Activated CD4-positive, alpha-beta T cell treated with anti-CD3 and anti-CD28 coated beads, Interleukin-2, amount 10 ng/mL, durations not matched to agents 24 days and 14 days (primary cell): ENCODE data around the gene PCDHGC5. TPM values are rescaled to one million over a fixed set of nuclear protein-coding genes. Genes with fewer than 3 reads are reported as not detected.

Experiments used
- DNase-seq: peaks from one replicate; pipeline ENCODE4 v3.0.0; 2022
- H3K27ac Mint-ChIP-seq: one replicate; pipeline ENCODE4 v1.8.0; 2022; ENCODE audit warnings: mild to moderate bottlenecking, mixed read lengths
- H3K27me3 Mint-ChIP-seq: one replicate; pipeline ENCODE4 v1.8.0; 2022; ENCODE audit warnings: mixed read lengths
- H3K36me3 Mint-ChIP-seq: one replicate; pipeline ENCODE4 v1.8.0; 2022; ENCODE audit warnings: low read depth, mild to moderate bottlenecking, mixed read lengths
- H3K4me1 Mint-ChIP-seq: one replicate; pipeline ENCODE4 v1.8.0; 2021; ENCODE audit warnings: mixed read lengths
- H3K4me3 Mint-ChIP-seq: one replicate; pipeline ENCODE4 v1.8.0; 2022; ENCODE audit warnings: mild to moderate bottlenecking, moderate library complexity, mixed read lengths
- H3K9me3 Mint-ChIP-seq: one replicate; pipeline ENCODE4 v1.8.0; 2021; ENCODE audit warnings: mixed read lengths
- intact Hi-C: fragments of 100-400 bp; cut with micrococcal nuclease; formaldehyde crosslinking; loops from one replicate; pipeline ENCODE4 v1.15.1; 2023
- total RNA-seq: library from RNA; stranded (reverse); gene quantifications from 2 replicates; pipeline ENCODE4 v1.2.3, GENCODE V29; 2022

PCDHGC5 gene
- not detected in 2 replicates for total RNA-seq

DNA sequence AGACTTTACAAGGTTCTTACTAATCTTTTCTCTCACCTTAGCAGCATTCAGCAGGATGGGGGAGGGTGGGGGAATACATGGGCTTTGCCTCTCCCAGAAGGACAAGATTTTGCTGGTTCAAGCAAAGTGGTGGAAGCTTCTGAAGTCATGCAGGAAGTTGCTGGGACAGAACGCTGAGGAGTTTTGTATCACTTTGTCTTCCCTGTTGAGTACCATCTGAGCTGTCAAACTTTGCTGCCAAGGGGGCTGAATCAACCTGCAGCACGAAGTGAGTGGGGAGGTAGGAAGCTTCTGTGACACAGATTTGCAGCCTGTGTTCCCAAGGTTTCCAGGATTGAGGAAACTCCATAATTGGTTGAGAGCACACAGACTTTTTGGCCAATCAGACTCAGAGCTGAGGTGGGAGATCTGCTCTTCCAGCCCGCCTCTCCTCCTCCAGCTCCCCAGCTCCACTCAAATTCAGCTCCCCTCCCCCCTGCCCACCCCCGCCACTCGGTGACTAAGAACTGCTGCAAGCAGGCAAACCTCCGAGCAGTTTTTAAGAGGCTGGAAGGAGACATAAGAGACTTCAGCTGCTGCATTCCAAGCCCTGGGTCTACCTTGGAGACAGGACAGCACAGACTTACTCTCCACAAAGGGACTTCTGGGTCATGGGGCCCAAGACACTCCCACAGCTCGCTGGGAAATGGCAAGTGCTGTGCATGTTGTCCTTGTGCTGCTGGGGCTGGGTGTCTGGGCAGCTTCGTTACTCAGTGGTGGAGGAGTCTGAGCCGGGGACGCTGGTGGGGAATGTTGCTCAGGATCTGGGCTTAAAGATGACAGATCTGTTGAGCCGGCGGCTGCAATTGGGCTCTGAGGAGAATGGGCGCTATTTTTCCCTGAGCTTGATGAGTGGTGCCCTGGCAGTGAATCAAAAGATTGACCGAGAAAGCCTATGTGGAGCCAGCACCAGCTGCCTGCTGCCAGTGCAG lies at the start of gene PCDHGC5:
TSS of gene PCDHGC5 (plus strand) at position 491 of the 971 bp plus-strand sequence. CDS start at position 651, 160 bp downstream.
- peaks cover 68% of the 10 kb centered on the region for H3K27me3 Mint-ChIP-seq
- no peak within 1 kb of the TSS for H3K4me3 Mint-ChIP-seq
- no peak within 1 kb of the TSS for H3K27ac Mint-ChIP-seq

DNA sequence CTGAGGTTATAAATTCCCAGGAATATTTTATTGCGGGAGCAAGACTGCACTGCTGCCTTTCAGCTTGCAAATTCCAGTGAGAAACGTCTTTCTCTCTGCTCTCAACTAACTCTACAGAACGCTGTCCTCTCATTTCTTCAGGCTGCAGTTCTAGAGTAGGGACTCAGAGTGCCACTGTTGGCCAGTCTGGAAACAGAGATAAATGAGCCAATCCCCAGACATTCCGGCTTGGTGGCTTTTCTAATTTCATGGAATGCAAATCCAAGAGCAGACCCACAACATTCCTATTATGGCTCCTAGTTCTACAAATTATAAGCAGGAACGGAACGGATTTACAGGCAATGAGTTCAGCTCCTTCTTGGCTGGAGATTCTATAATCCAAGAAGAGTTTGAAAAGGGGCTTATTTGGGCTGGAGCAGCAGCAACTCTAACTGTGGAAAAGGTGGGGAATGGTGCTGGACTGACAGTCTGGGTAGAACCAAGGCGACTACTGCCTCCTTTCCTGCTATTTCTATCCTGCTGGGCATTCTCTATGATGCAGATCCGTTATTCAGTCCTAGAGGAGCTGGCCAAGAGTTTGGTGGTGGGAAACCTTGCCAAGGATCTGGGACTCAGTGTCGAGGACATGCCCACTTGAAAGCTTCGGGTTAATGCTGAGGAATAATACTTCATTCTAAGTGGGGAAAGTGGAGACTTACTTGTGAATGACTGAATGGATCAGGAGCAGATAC lies 49.3 kb upstream of the PCDHGC5 start:
- Mint-ChIP-seq H3K4me3 (no peak overlapping the region), H3K9me3 (peaks cover 4% of the 10 kb centered on the region), H3K4me1 (no peaks in the 10 kb centered on the region), H3K36me3 (no peaks in the 10 kb centered on the region), H3K27ac (no peak overlapping the region), H3K27me3 (peaks cover 5% of the 10 kb centered on the region)
- no peak for DNase-seq
- intact Hi-C loops = no loop called here

More for the DNA sequence above, at the start of gene PCDHGC5:
- Mint-ChIP-seq H3K36me3 (no peaks in the 10 kb centered on the region), H3K9me3 (no peaks in the 10 kb centered on the region), H3K4me1 (peaks cover 2% of the 10 kb centered on the region)
- DNase-seq = no peak
- intact Hi-C loops = no loop called here

DNA sequence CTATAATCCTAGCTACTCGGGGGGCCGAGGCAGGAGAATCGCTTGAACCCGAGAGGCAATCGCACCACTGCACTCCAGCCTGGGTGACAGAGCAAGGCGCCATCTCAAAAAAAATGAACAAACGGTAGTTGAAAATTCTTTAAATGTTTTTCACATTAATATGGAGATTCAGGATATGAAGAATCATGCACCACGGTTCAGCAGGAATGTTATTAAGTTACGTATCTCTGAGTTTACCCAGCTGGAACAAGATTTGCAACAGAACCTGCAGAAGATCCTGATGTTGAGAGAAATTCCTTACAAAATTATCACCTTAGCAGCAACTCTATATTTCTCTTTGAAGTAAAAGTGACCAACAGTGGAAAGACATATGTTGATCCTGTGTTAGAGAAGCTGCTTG lies 48.5 kb upstream of the PCDHGC5 start:
- H3K36me3 Mint-ChIP-seq = no peaks in the 10 kb centered on the region
- no peak overlapping the region for H3K27ac Mint-ChIP-seq
- H3K4me3 Mint-ChIP-seq = no peak overlapping the region
- intact Hi-C loops = no loop called here
- no peaks in the 10 kb centered on the region for H3K4me1 Mint-ChIP-seq
- peaks cover 8% of the 10 kb centered on the region for H3K27me3 Mint-ChIP-seq
- no peak for DNase-seq
- H3K9me3 Mint-ChIP-seq = peaks cover 6% of the 10 kb centered on the region

DNA sequence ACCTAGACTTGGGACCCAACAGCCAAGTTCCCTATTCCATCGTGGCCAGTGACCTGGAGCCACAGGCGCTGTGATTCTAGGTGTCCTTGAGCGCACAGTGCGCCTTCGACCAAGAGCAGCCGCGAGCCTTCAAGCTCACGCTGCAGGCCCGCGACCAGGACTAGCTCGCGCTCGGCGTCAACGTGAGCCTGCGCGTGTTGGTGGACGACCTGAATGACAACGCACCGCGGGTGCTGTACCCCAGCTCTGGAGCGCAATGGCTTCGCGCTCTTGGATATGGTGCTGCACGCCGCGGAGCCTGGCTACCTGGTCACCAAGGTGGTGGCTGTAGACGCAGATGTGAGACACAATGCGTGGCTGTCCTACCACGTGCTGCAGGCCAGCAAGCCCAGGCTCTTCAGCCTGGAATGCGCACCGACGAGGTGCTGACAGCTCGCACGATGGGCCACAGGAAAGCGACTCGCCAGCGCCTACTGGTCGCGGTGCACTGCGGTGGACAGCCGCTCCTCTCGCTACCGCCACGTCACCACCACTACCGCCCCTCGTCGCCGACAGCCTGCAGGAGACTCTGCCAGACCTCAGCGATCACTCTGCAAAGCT lies 47.2 kb upstream of the PCDHGC5 start:
- Mint-ChIP-seq H3K9me3 (peaks cover 6% of the 10 kb centered on the region), H3K27me3 (peaks cover 9% of the 10 kb centered on the region), H3K36me3 (no peaks in the 10 kb centered on the region), H3K4me1 (no peaks in the 10 kb centered on the region), H3K27ac (no peak overlapping the region), H3K4me3 (no peak overlapping the region)
- intact Hi-C loops = no loop called here
- no peak for DNase-seq

DNA sequence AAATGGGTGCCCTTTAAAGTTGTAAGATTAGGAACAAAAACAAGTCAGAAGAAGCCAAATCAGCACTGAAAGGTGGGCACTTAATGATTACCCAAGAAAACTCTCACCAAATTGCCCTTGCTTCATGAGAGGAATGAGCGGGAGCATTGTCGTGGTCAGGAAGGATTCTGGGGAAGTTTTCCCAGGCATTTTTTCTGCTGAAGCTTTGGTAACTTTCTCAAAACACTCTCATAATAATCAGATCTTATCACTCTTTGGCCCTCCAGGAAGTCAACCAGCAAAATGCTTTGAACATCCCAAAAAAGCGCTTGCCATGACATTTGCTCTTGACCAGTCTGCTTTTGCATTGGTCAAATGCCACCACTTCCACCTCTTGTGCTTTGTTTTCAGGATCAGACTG lies 23.5 kb upstream of the PCDHGC5 start:
- H3K27ac Mint-ChIP-seq = no peak overlapping the region
- no peaks in the 10 kb centered on the region for H3K4me1 Mint-ChIP-seq
- H3K9me3 Mint-ChIP-seq = peaks cover 4% of the 10 kb centered on the region
- H3K27me3 Mint-ChIP-seq = peaks cover 7% of the 10 kb centered on the region
- no peaks in the 10 kb centered on the region for H3K36me3 Mint-ChIP-seq
- intact Hi-C loops = no loop called here
- DNase-seq = no peak
- H3K4me3 Mint-ChIP-seq = no peak overlapping the region

DNA sequence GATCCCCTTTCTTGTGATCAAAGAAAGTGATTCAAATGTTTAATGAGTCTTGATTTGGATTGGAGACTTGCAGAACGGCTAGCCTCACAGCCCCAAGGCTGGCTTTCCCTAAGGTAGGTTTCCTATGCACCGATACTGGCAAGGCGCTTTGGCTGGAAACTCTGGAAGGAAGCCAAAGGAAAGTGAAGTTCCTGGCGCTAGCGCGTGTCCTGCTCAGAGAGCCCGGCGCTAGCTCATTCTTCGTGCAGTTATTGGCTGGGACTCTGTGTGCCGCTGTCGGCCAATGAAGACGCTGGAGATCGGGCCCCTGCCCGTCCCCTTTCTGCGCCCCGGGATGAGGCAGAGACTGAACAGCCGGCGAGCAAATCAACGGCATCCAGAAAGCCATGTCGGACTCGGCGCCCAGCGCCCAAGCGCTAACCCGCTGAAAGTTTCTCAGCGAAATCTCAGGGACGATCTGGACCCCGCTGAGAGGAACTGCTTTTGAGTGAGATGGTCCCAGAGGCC lies 13.2 kb upstream of the PCDHGC5 start, which contains the start of gene PCDHGC3:
TSS of gene PCDHGC3 (plus strand) at position 342 of the 507 bp plus-strand sequence. CDS start at position 493, 151 bp downstream.
- DNase-seq = peak; percentile 78
- intact Hi-C loops = loop anchor here (2.0 to 5.0 kb wide), 3 partner anchors 37 to 82 kb away; partner anchors contain the start of gene PCDHGA11
- Mint-ChIP-seq H3K36me3 (no peaks in the 10 kb centered on the region), H3K27me3 (peaks cover 60% of the 10 kb centered on the region), H3K4me1 (peaks cover 18% of the 10 kb centered on the region), H3K27ac (no peak within 1 kb of the TSS), H3K9me3 (no peaks in the 10 kb centered on the region), H3K4me3 (peak within 1 kb of the TSS; percentile 91)

DNA sequence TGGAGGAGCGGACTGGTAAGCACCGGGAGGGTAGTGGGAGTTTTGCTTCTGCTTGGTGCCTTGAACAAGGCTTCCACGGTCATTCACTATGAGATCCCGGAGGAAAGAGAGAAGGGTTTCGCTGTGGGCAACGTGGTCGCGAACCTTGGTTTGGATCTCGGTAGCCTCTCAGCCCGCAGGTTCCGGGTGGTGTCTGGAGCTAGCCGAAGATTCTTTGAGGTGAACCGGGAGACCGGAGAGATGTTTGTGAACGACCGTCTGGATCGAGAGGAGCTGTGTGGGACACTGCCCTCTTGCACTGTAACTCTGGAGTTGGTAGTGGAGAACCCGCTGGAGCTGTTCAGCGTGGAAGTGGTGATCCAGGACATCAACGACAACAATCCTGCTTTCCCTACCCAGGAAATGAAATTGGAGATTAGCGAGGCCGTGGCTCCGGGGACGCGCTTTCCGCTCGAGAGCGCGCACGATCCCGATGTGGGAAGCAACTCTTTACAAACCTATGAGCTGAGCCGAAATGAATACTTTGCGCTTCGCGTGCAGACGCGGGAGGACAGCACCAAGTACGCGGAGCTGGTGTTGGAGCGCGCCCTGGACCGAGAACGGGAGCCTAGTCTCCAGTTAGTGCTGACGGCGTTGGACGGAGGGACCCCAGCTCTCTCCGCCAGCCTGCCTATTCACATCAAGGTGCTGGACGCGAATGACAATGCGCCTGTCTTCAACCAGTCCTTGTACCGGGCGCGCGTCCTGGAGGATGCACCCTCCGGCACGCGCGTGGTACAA lies 12.6 kb upstream of the PCDHGC5 start:
- peaks cover 18% of the 10 kb centered on the region for H3K4me1 Mint-ChIP-seq
- intact Hi-C loops = loop anchor here (5.0 kb wide), 2 partner anchors 54 to 81 kb away; partner anchors contain the start of gene PCDHGA11
- DNase-seq = peak; percentile 63

DNA sequence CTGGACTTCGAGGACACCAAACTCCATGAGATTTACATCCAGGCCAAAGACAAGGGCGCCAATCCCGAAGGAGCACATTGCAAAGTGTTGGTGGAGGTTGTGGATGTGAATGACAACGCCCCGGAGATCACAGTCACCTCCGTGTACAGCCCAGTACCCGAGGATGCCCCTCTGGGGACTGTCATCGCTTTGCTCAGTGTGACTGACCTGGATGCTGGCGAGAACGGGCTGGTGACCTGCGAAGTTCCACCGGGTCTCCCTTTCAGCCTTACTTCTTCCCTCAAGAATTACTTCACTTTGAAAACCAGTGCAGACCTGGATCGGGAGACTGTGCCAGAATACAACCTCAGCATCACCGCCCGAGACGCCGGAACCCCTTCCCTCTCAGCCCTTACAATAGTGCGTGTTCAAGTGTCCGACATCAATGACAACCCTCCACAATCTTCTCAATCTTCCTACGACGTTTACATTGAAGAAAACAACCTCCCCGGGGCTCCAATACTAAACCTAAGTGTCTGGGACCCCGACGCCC lies 11.8 kb upstream of the PCDHGC5 start:
- peaks cover 62% of the 10 kb centered on the region for H3K27me3 Mint-ChIP-seq
- H3K4me1 Mint-ChIP-seq = peaks cover 18% of the 10 kb centered on the region
- peak overlapping the region; percentile 91 for H3K4me3 Mint-ChIP-seq
- H3K36me3 Mint-ChIP-seq = no peaks in the 10 kb centered on the region
- no peak overlapping the region for H3K27ac Mint-ChIP-seq
- intact Hi-C loops = loop anchor here (5.0 kb wide), 2 partner anchors 55 to 80 kb away; partner anchors contain the start of gene PCDHGA11
- no peak for DNase-seq
- no peaks in the 10 kb centered on the region for H3K9me3 Mint-ChIP-seq

More for the DNA sequence above, 12.6 kb upstream of the PCDHGC5 start:
- Mint-ChIP-seq H3K4me3 (peak overlapping the region; percentile 91), H3K27me3 (peaks cover 62% of the 10 kb centered on the region), H3K36me3 (no peaks in the 10 kb centered on the region), H3K9me3 (no peaks in the 10 kb centered on the region), H3K27ac (no peak overlapping the region)

DNA sequence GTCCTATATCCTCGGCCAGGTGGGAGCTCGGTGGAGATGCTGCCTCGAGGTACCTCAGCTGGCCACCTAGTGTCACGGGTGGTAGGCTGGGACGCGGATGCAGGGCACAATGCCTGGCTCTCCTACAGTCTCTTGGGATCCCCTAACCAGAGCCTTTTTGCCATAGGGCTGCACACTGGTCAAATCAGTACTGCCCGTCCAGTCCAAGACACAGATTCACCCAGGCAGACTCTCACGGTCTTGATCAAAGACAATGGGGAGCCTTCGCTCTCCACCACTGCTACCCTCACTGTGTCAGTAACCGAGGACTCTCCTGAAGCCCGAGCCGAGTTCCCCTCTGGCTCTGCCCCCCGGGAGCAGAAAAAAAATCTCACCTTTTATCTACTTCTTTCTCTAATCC lies 11.1 kb upstream of the PCDHGC5 start:
- Mint-ChIP-seq H3K27ac (no peak overlapping the region), H3K36me3 (no peaks in the 10 kb centered on the region), H3K9me3 (no peaks in the 10 kb centered on the region), H3K4me1 (peaks cover 18% of the 10 kb centered on the region), H3K4me3 (no peak overlapping the region), H3K27me3 (peaks cover 68% of the 10 kb centered on the region)
- intact Hi-C loops = loop anchor here (5.0 kb wide), 2 partner anchors 56 to 79 kb away; partner anchors contain the start of gene PCDHGA11
- no peak for DNase-seq

DNA sequence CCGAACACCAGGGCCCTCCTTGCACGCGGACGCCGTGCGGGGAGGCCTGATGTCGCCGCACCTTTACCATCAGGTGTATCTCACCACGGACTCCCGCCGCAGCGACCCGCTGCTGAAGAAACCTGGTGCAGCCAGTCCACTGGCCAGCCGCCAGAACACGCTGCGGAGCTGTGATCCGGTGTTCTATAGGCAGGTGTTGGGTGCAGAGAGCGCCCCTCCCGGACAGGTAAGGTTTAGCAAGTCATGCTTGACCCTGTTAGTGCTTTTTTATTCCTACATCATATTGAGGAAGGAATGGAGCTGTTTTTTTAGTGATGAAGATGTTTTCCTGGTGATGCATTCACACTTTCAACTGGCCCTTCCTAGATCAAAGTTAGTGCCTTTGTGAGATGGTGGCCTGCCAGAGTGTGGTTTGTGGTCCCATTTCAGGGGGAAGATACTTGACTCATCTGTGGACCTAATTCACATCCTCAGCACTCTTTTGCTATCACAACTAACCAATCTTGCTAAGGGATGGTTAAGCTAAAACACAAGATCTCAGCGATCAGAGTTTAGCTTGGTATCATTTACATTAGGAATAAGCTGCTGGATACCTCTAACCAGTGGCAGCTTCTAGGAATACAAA lies 10.4 kb upstream of the PCDHGC5 start:
- intact Hi-C loops = loop anchor here (5.0 kb wide), 2 partner anchors 56 to 79 kb away; partner anchors contain the start of gene PCDHGA11
- Mint-ChIP-seq H3K36me3 (no peaks in the 10 kb centered on the region), H3K9me3 (no peaks in the 10 kb centered on the region), H3K4me1 (peaks cover 18% of the 10 kb centered on the region), H3K27ac (no peak overlapping the region), H3K4me3 (no peak overlapping the region), H3K27me3 (peaks cover 73% of the 10 kb centered on the region)
- DNase-seq = no peak

DNA sequence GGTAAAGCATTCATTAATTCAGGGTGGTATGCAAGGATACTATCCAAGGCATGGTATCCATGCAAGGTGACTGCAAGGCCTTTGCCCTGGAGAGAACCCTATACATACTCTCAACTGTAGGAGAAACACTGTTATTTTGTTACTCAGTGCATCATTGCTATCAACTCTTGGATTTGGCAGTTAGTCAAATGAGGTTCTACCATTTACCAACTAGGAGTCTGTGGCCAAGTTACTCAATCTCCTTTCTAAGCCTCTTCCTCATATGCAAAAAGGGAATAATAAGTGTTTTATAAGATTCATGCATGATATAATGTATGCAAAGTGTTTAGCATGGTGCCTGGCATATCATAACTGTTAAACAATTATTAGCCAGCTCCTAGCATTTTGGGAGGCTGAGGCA lies 9.1 kb upstream of the PCDHGC5 start:
- intact Hi-C loops = loop anchor here (5.0 kb wide), 3 partner anchors 57 to 78 kb away; partner anchors contain the start of genes PCDHGA10 and PCDHGA11
- no peak for DNase-seq
- Mint-ChIP-seq H3K4me3 (no peak overlapping the region), H3K27me3 (peaks cover 77% of the 10 kb centered on the region), H3K9me3 (no peaks in the 10 kb centered on the region), H3K36me3 (no peaks in the 10 kb centered on the region), H3K27ac (no peak overlapping the region), H3K4me1 (peaks cover 18% of the 10 kb centered on the region)

DNA sequence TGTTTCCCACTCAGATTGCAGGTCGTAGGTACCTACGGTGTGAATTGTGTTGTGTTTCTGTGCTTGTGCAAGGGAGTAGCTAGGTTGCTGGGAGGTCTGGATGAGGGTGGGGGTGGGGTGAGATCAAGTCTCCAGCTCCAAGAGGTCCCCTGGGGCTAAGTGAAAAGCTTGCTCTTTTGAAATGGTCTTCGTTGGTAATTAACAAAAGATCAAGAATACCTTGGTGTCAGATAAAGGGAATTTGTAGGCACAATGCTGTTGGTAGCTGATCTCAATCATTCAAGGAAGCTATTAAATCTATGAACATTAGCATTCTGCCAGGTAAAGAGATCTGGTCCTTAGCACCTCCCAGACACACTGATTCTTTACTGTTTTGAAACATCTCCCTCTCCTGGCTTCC lies 5.0 kb upstream of the PCDHGC5 start:
- Mint-ChIP-seq H3K27me3 (peaks cover 61% of the 10 kb centered on the region), H3K4me3 (no peak overlapping the region), H3K27ac (no peak overlapping the region), H3K36me3 (no peaks in the 10 kb centered on the region), H3K9me3 (no peaks in the 10 kb centered on the region), H3K4me1 (no peaks in the 10 kb centered on the region)
- intact Hi-C loops = loop anchor here (5.0 kb wide), 1 partner anchor 72 kb away; the partner anchor contains the start of gene PCDHGA10
- no peak for DNase-seq
